ENCODE measurements around the gene NAA35. TPM values are rescaled to one million over a fixed set of nuclear protein-coding genes. Genes with fewer than 3 reads are reported as not detected.

Gene NAA35
- total and polyA plus RNA-seq, 2 of the 8 experiments (the other 6 are each of a cell fraction or from before 2014, with no cell fraction given), result 12.9 to 35.2 TPM

DNA sequence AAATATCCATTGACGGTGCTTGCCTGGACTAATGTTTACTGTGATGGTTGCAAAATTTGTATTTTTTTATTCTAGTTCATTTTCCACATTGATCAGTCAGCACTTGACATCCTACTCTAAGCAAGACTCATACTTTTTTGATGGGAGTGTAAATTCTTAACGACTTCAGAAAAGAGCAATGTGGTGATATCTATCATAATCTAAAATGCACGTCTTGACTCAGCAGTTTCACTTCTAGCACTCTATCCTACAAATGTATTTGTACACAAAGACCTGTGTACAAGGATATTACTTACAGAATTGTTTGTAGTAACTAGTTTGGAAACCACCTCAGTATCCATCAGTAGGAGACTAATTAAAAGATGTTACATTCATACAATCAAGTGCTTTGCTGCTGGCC is 24.0 kb downstream of the NAA35 start:
- Histone ChIP-seq H3K4me1 (replicated peaks in 1 of 4; ENCODE audit: control insufficient read depth in 3 of 4, insufficient read depth in 4 of 4, low read length in 3 of 4) (no peaks in the 10 kb centered on the region), H3K27ac (ENCODE audit: low read depth, low read length) (no peak overlapping the region), H3K79me1 (ENCODE audit: low read depth, low read length) (no peaks in the 10 kb centered on the region), H3K14ac (ENCODE audit: insufficient read length) (no peak overlapping the region), H2BK5ac (ENCODE audit: low read depth, low read length) (no peak overlapping the region), H3K23ac (ENCODE audit: insufficient read length) (no peak overlapping the region), H2AFZ (ENCODE audit: low read length) (no peak overlapping the region), H2BK120ac (replicated peaks; ENCODE audit: low read depth, low read length) (no peak overlapping the region), H3K36me3 (ENCODE audit: control insufficient read depth in 2 of 4, insufficient read depth in 4 of 4, low read length in 3 of 4) (peaks cover 0 to 49% (median 8%) of the 10 kb centered on the region in 4 experiments; a peak in 5 of 8 replicates), H3K18ac (ENCODE audit: extremely low read depth, low read length) (no peak overlapping the region), H3K27me3 (replicated peaks in 1 of 4; ENCODE audit: control insufficient read depth in 3 of 4, extremely low read depth in 1 of 4, insufficient read depth in 3 of 4, low read length in 3 of 4) (no peaks in the 10 kb centered on the region), H3K79me2 (ENCODE audit: control insufficient read depth in 1 of 2, insufficient read depth in 2 of 2, low read length in 2 of 2) (no peaks in the 10 kb centered on the region), H3K9ac (replicated peaks in 1 of 4; ENCODE audit: extremely low read depth in 1 of 4, low read depth in 3 of 4, low read length in 3 of 4) (no peak overlapping the region), H3K4me3 (ENCODE audit: extremely low read depth in 1 of 4, insufficient read depth in 2 of 4, low read depth in 3 of 4, low read length in 4 of 4) (no peak overlapping the region), H2BK20ac (ENCODE audit: low read length) (no peak overlapping the region), H4K20me1 (replicated peaks in 1 of 2; ENCODE audit: control insufficient read depth in 1 of 2, insufficient read depth in 2 of 2, low read length in 2 of 2) (peaks cover 0 to 1% of the 10 kb centered on the region in 2 experiments), H3K4ac (replicated peaks; ENCODE audit: insufficient read length, low read depth, low read length) (no peak overlapping the region), H3K4me2 (ENCODE audit: insufficient read depth in 1 of 2, low read depth in 2 of 2, low read length in 2 of 2) (no peak overlapping the region), H4K5ac (ENCODE audit: insufficient read length, low read depth, low read length) (no peak overlapping the region), H4K8ac (ENCODE audit: extremely low read depth, insufficient read depth, low read length) (no peak overlapping the region), H2BK12ac (ENCODE audit: low read depth, low read length) (no peak overlapping the region), H2BK15ac (ENCODE audit: low read length) (no peak overlapping the region), H4K91ac (replicated peaks; ENCODE audit: insufficient read length, low read length) (no peak overlapping the region), H3K56ac (replicated peaks; ENCODE audit: insufficient read length, low read depth, low read length) (no peak overlapping the region), H3K9me3 (ENCODE audit: insufficient read depth in 2 of 2, low read depth in 1 of 2, low read length in 1 of 2) (no peaks in the 10 kb centered on the region), H2AK5ac (ENCODE audit: low read depth, low read length) (no peak overlapping the region), H3K23me2 (ENCODE audit: low read depth, low read length) (no peaks in the 10 kb centered on the region)
- WGBS, 2 experiments (ENCODE audit: extremely low coverage in 1 of 2, insufficient coverage in 1 of 2, insufficient read length in 1 of 2, insufficient replicate concordance in 2 of 2, low coverage in 1 of 2, low lambda C conversion rate in 2 of 2, missing lambda C conversion rate in 1 of 2), result 89% methylated on average over 3 of the region's 3 CpGs; no CpG with 5 or more reads in 1 of the 2 experiments
- no peak for DNase-seq (ENCODE audit: low read depth in 1 of 2, low spot score in 2 of 2)
- CTCF ChIA-PET (ENCODE audit: partially characterized antibody), result interaction anchor here (0.6 to 1.0 kb wide), 2 partner anchors 32 to 140 kb away, joined by 3 to 4 read pairs; no protein-coding TSS in a partner anchor
- no peak for FAIRE-seq
- POLR2A ChIA-PET (ENCODE audit: partially characterized antibody), result no interaction called here
- TF ChIP-seq SIX5 (IDR thresholded peaks at IDR 0.05; ENCODE audit: low read depth, low read length), result no peak
- no peak for TF ChIP-seq GABPA (IDR thresholded peaks at IDR 0.05; ENCODE audit: borderline replicate concordance, insufficient read depth, low read length)
